Measurements from ENCODE around the gene ZNF576.
A peak's percentile ranks its signal among the peaks of the same experiment; 100 is the strongest.

ZNF576 gene

DNA sequence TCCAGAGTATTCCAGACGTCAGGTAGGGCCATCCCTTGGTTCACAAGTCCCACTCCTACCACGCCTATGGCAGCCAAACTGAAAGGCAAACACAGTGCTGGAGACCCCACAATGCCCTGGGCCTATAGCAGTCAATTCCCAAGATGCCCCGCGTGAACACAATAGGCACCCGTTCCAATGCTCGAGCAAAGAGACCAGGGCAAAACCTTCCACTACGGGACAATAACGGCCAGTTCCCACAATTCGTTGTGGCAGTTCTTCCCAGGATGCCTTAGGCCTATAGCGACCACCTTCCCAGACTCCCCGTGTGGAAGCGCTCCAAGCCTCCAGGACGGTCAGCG, 22.5 kb downstream of the ZNF576 start:
- peak; percentile 33 for TF ChIP-seq L3MBTL2 (conservative IDR thresholded peaks at IDR 0.05)
- TF ChIP-seq FOXA1 (IDR thresholded peaks at IDR 0.05): no peak
- CTCF ChIA-PET: interaction anchor here (0.7 kb wide), 1 partner anchor 83 kb away, joined by 6 read pairs; no protein-coding TSS in a partner anchor
- POLR2A ChIA-PET: no interaction called here
- peak; percentile 62 for DNase-seq (ENCODE audit: extremely low spot score)

DNA sequence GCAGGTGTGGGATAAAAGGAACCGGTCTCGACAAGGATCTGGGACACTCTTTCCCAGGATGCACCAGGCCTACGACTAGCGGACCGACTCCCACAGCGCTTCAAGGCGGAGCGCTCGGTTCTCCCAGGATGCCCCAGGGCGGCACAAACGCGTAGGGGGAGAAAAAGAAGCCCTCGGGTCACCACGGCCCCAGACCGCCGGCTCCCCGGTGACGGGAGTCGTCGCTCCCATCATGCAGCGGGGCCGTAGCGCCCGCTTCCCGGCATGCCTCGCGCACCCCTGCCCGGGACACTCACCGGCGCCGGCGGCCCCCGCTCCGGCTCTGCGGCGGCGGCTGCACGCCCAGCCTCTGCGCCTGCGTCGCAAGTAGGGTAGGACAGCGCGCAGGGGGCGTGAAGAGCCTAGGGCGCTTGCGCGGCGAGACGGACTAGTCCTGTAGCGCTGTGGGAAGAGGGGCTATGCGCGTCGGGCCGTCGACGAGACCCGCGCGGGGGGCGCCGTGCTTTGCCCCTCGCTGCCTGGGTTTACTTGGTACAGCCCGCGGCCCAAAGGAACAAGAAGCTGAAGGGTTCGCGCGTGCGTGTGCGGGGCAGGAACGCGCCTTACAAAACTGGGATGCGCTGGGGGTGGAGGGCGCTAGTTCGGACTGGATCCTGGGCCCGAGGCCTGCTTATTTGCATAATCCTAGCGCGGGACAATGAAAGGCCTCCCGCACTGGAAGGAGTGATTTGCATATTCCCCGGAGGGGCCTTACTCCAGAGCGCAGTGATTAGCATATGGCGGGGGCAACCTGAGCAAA, 23.1 kb downstream of the ZNF576 start, which contains the start of gene ZNF428:
Gene ZNF428, minus strand, starts transcription at position 368 of the 799 bp plus-strand sequence. CDS start 5,325 bp downstream, outside the sequence.
- TF ChIP-seq L3MBTL2 (conservative IDR thresholded peaks at IDR 0.05): peak; percentile 93
- TF ChIP-seq ZNF384 (IDR thresholded peaks at IDR 0.05): no peak
- TF ChIP-seq FOXK2 (IDR thresholded peaks at IDR 0.05): no peak
- peak; percentile 91 for DNase-seq (ENCODE audit: extremely low spot score)
- ChIA-PET POLR2A (interaction anchor here (0.6 to 1.0 kb wide), 2 partner anchors 8 to 18 kb away, joined by 4 to 5 read pairs; no protein-coding TSS in a partner anchor), CTCF (interaction anchor here (0.6 kb wide), 2 partner anchors 23 to 160 kb away, joined by 4 read pairs; no protein-coding TSS in a partner anchor)

DNA sequence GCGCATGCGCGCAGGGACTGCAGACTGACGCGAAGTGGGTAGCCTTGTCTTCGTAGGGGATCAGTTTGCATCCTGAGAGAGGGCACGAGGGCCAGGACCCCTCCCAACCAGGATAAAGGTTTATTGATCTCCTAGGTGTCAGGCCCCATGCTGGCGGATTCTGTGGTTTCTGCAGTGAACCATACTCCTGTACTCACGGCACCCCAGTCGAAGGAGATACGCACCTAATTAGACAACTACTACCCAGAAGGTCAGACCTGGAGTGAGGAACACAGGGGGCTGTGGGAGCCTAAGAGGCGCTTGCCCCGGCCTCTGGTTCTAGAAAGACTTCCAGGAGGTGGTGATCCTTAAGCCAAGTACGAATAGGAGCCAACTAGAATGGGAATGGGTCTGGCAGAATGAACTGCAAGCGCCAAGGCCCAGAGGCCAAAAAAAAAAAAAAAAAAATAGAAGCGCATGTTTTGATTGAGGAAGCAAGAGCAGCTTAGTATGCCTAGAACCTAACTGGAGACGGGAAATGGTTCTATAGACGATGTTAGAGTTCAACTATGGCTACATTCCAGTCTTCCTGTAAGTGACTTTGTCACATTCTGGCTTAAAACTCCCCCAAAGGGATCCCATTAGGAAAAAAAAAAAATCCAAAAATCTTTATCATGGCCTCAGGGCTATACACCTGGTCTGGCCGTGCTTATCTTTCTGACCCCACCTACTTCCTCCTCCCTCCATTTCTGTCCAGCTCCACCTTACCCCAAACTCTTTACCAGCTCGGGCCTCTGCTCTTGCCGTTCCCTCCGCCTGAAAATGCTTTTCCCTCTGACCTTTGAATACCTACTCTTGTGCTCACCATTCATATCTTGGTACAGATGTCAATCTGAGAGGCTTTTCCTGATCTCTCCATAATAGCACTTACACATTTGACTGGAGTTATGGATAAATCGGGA, 23.9 kb downstream of the ZNF576 start:
- ChIA-PET CTCF (interaction anchor here (0.6 kb wide), 2 partner anchors 22 to 160 kb away, joined by 4 read pairs; no protein-coding TSS in a partner anchor), POLR2A (interaction anchor here (0.6 to 1.0 kb wide), 2 partner anchors 8 to 17 kb away, joined by 4 to 5 read pairs; no protein-coding TSS in a partner anchor)
- TF ChIP-seq ZNF384 (IDR thresholded peaks at IDR 0.05): 0 out of 2 replicates have a peak, but pooled peaks have one; percentile 18
- TF ChIP-seq FOXM1 (IDR thresholded peaks at IDR 0.05; ENCODE audit: borderline replicate concordance): no peak
- no peak for DNase-seq (ENCODE audit: extremely low spot score)

DNA sequence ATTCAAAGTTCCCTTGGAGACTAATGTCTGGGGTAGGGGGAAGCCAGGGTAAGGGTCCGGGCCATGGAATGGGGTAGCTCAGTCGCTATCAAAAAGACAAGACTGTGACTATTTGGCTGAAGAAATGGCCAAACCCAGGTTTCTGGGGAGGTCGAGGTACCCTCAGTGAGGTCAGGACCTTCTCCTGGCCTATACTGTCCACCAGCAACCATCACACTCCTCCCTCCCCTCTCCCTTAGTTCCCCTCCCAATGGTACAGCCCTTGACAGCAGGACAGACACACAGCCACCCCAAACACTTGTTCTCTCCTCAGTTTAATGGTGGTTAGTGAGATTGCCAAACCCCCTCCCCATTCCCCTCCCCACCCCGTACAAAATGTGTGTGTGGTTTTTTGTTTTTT, 25.7 kb downstream of the ZNF576 start:
- DNase-seq (ENCODE audit: extremely low spot score): no peak
- CTCF ChIA-PET: no interaction called here
- POLR2A ChIA-PET: no interaction called here
- TF ChIP-seq TARDBP (IDR thresholded peaks at IDR 0.05): no peak
- no peak for TF ChIP-seq FOXK2 (IDR thresholded peaks at IDR 0.05)
- no peak for TF ChIP-seq L3MBTL2 (conservative IDR thresholded peaks at IDR 0.05)
- TF ChIP-seq, protein P1, sequence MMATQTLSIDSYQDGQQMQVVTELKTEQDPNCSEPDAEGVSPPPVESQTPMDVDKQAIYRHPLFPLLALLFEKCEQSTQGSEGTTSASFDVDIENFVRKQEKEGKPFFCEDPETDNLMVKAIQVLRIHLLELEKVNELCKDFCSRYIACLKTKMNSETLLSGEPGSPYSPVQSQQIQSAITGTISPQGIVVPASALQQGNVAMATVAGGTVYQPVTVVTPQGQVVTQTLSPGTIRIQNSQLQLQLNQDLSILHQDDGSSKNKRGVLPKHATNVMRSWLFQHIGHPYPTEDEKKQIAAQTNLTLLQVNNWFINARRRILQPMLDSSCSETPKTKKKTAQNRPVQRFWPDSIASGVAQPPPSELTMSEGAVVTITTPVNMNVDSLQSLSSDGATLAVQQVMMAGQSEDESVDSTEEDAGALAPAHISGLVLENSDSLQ (IDR thresholded peaks at IDR 0.05): no peak
- no peak for TF ChIP-seq NFRKB (IDR thresholded peaks at IDR 0.05)
- no peak for TF ChIP-seq CTBP1 (IDR thresholded peaks at IDR 0.05; ENCODE audit: borderline replicate concordance)
- no peak for TF ChIP-seq ELF4 (IDR thresholded peaks at IDR 0.05)
- TF ChIP-seq FOXA1 (IDR thresholded peaks at IDR 0.05): no peak
- no peak for TF ChIP-seq ARNT (IDR thresholded peaks at IDR 0.05)

DNA sequence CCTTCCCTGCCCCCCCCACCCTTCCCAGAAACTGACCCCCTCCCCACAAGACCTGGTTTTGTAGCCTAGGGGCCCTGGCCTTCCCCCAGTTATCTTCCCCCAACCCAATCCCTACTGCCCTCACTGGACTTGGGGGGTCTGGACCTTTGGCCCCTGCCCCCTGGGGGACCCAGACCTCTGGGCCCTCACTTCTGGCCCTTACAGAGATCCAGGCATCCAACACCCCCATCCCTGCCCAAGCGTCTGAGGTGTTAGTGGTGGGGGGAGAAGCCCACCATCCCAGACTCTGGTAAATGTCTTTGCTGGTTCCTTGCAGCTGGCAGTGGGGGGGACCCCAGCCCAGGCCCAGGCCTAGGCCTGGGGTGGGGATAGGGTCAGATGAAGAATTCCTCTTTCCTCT, 26.6 kb downstream of the ZNF576 start:
- TF ChIP-seq FOXM1 (IDR thresholded peaks at IDR 0.05; ENCODE audit: borderline replicate concordance): no peak
- TF ChIP-seq NFRKB (IDR thresholded peaks at IDR 0.05): no peak
- no peak for TF ChIP-seq TARDBP (IDR thresholded peaks at IDR 0.05)
- DNase-seq (ENCODE audit: extremely low spot score): no peak
- POLR2A ChIA-PET: no interaction called here
- CTCF ChIA-PET: no interaction called here

DNA sequence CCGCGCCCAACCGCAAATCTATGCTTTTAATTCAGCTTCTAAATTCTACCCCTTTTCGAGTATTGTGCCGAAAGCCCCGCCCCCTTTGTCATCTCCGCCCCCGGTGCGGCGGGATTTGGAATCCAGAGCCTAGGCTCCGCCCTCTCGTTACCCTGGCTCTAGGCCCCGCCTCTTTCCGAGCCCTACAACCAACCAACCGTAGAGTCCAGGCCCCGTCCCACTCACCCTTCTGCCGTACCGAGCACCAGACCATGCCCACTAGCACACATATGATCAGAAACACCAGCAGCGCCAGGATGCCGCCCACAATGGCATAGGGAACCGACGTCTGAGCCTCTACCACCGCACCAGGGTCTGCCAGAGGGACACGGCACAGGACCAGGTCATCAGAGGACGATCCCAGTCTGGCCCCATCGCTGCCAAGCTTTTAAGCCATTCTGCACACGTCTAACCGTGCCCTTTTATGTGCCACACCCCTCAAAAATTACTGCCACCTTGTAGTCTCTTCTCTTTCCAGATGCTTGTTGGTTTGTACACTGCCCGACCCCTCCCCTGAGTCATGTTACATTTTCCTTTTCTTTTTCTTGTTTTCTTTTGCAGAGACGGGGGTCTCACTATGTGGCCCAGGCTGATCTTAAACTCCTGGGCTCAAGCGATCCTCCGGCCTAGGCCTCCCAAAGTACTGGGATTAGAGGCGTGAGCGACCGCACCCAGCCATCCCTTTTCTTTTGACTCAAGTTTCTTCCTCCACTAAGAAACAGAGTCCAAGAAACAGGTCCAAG, 27.7 kb downstream of the ZNF576 start:
- TF ChIP-seq FOXA1 (IDR thresholded peaks at IDR 0.05) (no peak), CTBP1 (IDR thresholded peaks at IDR 0.05; ENCODE audit: borderline replicate concordance) (no peak), FOXK2 (IDR thresholded peaks at IDR 0.05) (no peak), NFRKB (IDR thresholded peaks at IDR 0.05) (no peak), LEF1 (IDR thresholded peaks at IDR 0.05; ENCODE audit: borderline replicate concordance) (no peak), L3MBTL2 (conservative IDR thresholded peaks at IDR 0.05) (no peak), TARDBP (IDR thresholded peaks at IDR 0.05) (no peak), HDGF (IDR thresholded peaks at IDR 0.05; ENCODE audit: borderline replicate concordance) (no peak), ELF4 (IDR thresholded peaks at IDR 0.05) (no peak), FOXM1 (IDR thresholded peaks at IDR 0.05; ENCODE audit: borderline replicate concordance) (no peak), BHLHE40 (IDR thresholded peaks at IDR 0.05; ENCODE audit: borderline replicate concordance) (no peak), SUZ12 (IDR thresholded peaks at IDR 0.05) (no peak), SP1 (IDR thresholded peaks at IDR 0.05) (no peak), ARNT (IDR thresholded peaks at IDR 0.05) (no peak), ZNF384 (IDR thresholded peaks at IDR 0.05) (no peak)
- TF ChIP-seq, protein P1 (IDR thresholded peaks at IDR 0.05): no peak
- peak; percentile 48 for DNase-seq (ENCODE audit: extremely low spot score)
- CTCF ChIA-PET: no interaction called here
- POLR2A ChIA-PET: no interaction called here
